HG03460 (cell line): ENCODE measurements around the gene ARF4.

Experiments used
- ATAC-seq: cut with Tn5 transposase; IDR thresholded peaks from one replicate; pipeline ENCODE4 v1.9.1; 2021; ENCODE audit not compliant: unreplicated experiment

ARF4 gene

DNA sequence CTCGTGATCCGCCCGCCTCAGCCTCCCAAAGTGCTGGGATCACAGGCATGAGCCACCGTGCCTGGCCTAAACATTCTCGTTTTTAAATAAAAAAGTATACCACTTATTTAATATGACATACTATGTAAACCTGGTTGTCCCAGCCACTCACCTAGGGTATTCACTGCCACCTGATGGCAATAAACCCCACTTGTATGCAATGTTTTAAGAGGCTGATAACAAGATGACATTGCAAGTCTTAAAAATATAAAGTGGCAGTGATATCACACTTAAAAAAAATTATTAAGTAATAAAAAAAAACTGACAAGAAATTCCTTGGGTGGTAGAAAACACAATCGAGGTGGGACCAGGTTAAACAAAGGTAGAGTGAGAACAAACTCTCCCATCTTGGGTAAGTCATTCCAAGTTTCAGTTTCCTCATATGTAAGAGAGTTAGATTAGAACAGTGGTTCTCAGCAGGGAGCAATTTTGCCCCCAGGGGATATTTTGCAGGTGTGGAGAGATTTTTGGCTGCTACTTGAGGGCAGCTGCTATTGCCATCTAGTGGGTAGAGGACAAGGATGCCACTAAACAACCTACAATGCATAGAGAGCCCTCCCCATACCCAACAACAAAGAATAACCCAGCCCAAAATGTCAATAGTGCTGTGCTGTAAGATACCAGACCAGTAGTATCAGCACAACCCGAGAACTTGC is 14.5 kb downstream of the ARF4 start:
- ATAC-seq: no peak

DNA sequence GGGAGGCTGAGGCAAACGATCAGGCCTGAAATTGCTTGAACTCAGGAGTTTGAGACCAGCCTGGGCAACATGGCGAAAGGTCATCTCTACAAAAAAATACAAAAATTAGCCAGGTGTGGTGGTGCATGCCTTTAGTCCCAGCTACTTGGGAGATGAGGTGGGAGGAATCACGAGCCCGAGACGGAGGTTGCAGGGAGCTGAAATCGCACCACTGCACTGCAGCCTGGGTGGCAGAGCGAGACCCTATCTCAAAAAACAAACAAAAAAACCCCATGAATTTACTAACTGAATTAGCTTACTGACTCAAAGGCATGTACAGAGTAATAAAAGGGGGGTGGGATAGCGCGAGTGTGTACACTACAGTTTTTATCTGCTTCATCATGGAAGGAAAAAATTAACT is 19.3 kb downstream of the ARF4 start:
- no peak for ATAC-seq

GRCh38 chr3:57575966-57576626 is 21.0 kb downstream of the ARF4 start:
- ATAC-seq: no peak

GRCh38 chr3:57572096-57572495 is 25.0 kb downstream of the ARF4 start:
- ATAC-seq: no peak

- ATAC-seq: no peak
Observed at GRCh38 chr3:57570878-57571277, 26.3 kb downstream of the ARF4 start.

DNA sequence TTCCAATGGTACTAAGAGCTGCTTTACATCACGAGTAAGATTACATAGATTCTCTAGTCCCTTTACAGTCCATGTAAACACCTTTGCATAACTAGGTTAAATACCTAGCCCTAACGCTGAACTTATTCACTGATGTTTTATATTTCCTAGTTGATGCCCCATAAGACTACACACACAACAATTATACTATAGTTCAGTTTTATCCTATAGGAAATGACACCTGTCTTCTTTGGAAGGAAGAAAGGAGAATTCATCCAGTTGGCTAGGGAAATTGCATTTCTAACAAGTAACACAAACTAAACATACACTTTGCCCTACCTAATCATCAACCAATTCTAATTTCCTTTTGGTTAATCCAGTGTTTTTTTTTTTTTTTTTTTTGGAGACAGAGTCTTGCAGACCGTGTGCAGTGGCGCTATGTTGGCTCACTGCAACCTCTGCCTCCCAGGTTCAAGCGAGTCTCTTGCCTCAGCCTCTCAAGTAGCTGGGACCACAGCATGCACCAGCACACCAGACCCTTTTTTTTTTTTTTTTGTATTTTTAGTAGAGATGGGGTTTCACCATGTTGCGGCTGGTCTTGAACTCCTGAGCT is 27.2 kb downstream of the ARF4 start:
- no peak for ATAC-seq

- ATAC-seq: no peak
Observed at GRCh38 chr3:57559526-57559925, 37.6 kb downstream of the ARF4 start.

DNA sequence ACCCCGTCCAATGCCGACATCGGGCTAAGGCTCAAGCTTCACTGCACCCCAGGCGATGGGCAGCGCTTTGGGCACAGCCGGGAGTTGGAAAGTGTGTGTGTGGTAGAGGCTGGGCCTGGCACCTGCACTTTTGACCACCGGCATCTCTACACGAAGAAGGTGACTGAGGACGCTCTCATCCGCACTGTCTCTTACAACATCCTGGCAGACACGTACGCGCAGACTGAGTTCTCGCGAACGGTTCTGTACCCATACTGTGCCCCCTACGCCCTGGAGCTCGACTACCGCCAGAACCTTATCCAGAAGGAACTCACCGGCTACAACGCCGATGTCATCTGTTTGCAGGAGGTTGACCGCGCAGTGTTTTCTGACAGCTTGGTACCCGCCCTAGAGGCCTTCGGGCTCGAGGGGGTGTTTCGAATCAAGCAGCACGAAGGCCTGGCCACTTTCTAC is 40.0 kb downstream of the ARF4 start:
- peak; percentile 13 for ATAC-seq

GRCh38 chr3:57556459-57557084 is 40.6 kb downstream of the ARF4 start:
- ATAC-seq: peak; percentile 32

GRCh38 chr3:57555738-57556458 is 41.2 kb downstream of the ARF4 start, which contains the start of gene PDE12:
Gene PDE12 (plus strand): TSS chr3:57556274. CDS start chr3:57556380, 106 bp downstream.
- peak; percentile 82 for ATAC-seq

- ATAC-seq: no peak
Observed at GRCh38 chr3:57555306-57555705, 41.8 kb downstream of the ARF4 start.

DNA sequence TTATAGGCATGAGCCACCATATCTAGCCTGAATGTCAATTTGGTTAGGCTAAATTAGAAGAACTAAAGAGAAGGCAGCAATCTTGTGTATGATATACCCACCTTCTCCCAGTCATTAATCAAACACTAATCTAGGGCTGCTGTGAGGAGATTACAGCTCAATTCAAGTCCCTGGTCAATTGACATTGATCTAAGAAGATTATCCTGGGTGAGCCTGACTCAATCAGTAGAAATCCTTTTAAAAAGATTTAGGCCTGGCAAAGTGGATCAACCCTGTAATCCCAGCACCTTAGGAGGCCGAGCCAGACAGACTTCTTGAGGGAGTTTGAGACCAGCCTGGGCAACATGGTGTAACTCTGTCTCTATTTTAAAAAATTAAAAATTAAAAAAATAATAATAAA is 50.5 kb downstream of the ARF4 start:
- no peak for ATAC-seq

GRCh38 chr3:57545636-57546268 is 51.4 kb downstream of the ARF4 start:
- ATAC-seq: no peak

DNA sequence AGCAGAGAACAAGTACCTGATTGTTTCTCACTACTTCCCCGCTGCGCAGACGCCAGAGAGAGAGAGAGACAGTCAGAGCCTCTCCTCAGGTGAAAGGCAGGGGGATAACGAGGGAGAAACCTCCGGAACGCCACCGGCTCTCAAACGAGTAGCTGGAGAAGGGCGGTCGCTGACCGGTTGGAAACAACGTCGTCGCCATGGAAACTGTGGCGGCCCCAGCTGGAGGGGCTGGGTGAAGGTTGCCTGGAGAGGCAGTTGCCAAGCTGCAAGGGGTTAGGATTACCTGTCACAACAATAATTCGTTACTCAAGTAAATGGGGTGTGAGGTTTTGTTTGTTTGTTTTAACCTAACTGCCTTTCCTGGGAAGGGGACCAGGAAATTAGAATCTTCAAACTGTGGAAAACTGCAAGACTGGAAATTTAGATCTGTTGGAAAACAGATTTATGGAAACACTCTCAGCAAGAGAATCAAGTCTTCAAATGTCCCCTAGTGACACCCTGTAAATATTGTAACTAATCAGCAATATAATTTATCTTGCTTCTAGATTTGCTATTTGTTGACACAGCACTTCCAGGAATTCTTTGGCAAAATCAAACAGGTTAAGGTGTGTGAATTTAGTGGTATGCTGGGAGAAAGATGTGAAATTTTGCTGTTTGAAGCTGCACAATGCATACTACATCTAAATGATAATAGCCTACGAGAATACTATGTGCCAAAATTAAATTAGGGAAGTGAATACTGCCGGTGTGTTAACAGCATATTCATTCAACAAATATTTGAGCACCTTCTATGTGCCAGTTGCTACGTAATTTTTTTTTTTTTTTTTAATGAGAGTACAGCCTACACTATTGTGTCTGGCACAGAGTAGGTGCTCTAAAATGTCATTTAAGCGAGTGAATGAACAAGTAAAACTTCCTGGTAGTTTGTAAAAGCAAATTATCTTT is 52.7 kb downstream of the ARF4 start, which contains the start of gene DNAH12:
Gene DNAH12, minus strand, starts transcription at position 164 of the 945 bp plus-strand sequence. CDS start 1,474 bp downstream, outside the sequence.
- no peak for ATAC-seq

GRCh38 chr3:57538465-57538864 is 58.7 kb downstream of the ARF4 start:
- no peak for ATAC-seq

- no peak for ATAC-seq
Observed at GRCh38 chr3:57530071-57530608, 67.0 kb downstream of the ARF4 start.
